ENCODE measurements around the gene MYBPC3. TPM values are rescaled to one million over a fixed set of nuclear protein-coding genes. Genes with fewer than 3 reads are reported as not detected.

MYBPC3 gene
- total RNA-seq, 4 donors from 2014 or later: 0.06 to 0.17 TPM; not detected in 2

- WGBS: 93% methylated on average over 10 of the region's 13 CpGs
- H3K27ac ChIP-seq (replicated peaks in 1 of 4): no peak overlapping the region
- peak overlapping the region in 3 of 4 donors; percentile 39 to 53 (median 42) for H3K4me3 ChIP-seq
- no peak for TF ChIP-seq EP300 (IDR thresholded peaks at IDR 0.05)
- no peak for TF ChIP-seq POLR2A (IDR thresholded peaks at IDR 0.05; ENCODE audit: low read depth)
- no peak for TF ChIP-seq CTCF (IDR thresholded peaks at IDR 0.05)
- TF ChIP-seq POLR2AphosphoS5 (IDR thresholded peaks at IDR 0.05): no peak
- no peak for DNase-seq (ENCODE audit: extremely low spot score)
- H3K9me3 ChIP-seq: no peaks in the 10 kb centered on the region
- peaks cover 0 to 8% (median 3%) of the 10 kb centered on the region in 4 donors for H3K4me1 ChIP-seq
- intact Hi-C loops (cut with DNase I): no loop called here
- no peaks in the 10 kb centered on the region for H3K27me3 ChIP-seq
- no peaks in the 10 kb centered on the region for H3K36me3 ChIP-seq
Observed at GRCh38 chr11:47375546-47376085, 23.1 kb upstream of the MYBPC3 start.

- 86% methylated on average over 8 of the region's 8 CpGs for WGBS
- no peak for DNase-seq (ENCODE audit: extremely low spot score)
- intact Hi-C loops (cut with DNase I): no loop called here
- TF ChIP-seq CTCF (IDR thresholded peaks at IDR 0.05): no peak
- TF ChIP-seq EP300 (IDR thresholded peaks at IDR 0.05): no peak
- TF ChIP-seq POLR2AphosphoS5 (IDR thresholded peaks at IDR 0.05): no peak
- no peak for TF ChIP-seq POLR2A (IDR thresholded peaks at IDR 0.05; ENCODE audit: low read depth)
- H3K27ac ChIP-seq (replicated peaks in 1 of 4): no peak overlapping the region
- H3K4me3 ChIP-seq: no peak overlapping the region
- H3K4me1 ChIP-seq: peaks cover 0 to 8% (median 3%) of the 10 kb centered on the region in 4 donors
- H3K36me3 ChIP-seq: no peaks in the 10 kb centered on the region
- no peaks in the 10 kb centered on the region for H3K27me3 ChIP-seq
- H3K9me3 ChIP-seq: no peaks in the 10 kb centered on the region
Observed at GRCh38 chr11:47375020-47375419, 22.5 kb upstream of the MYBPC3 start.

GRCh38 chr11:47374720-47375019 lies 22.2 kb upstream of the MYBPC3 start:
- intact Hi-C loops (cut with DNase I): loop anchor here (1.0 to 5.0 kb wide), 2 partner anchors 33 to 80 kb away; partner anchors contain the start of gene SLC39A13

GRCh38 chr11:47373876-47374719 lies 21.6 kb upstream of the MYBPC3 start:
- no peak overlapping the region for H3K4me3 ChIP-seq
- 27% methylated on average over 13 of the region's 19 CpGs for WGBS
- TF ChIP-seq CTCF (IDR thresholded peaks at IDR 0.05) (peak in 2 of 3 experiments; percentile 88 to 90), EP300 (IDR thresholded peaks at IDR 0.05) (no peak), POLR2AphosphoS5 (IDR thresholded peaks at IDR 0.05) (peak in 1 of 2 donors; percentile 52), POLR2A (IDR thresholded peaks at IDR 0.05; ENCODE audit: low read depth) (no peak)
- H3K27me3 ChIP-seq: no peaks in the 10 kb centered on the region
- DNase-seq (ENCODE audit: extremely low spot score): no peak
- H3K9me3 ChIP-seq: no peaks in the 10 kb centered on the region
- peaks cover 0 to 8% (median 3%) of the 10 kb centered on the region in 4 donors for H3K4me1 ChIP-seq
- H3K27ac ChIP-seq (replicated peaks in 1 of 4): peak overlapping the region in 2 of 4 donors; percentile 5
- H3K36me3 ChIP-seq: no peaks in the 10 kb centered on the region
- intact Hi-C loops (cut with DNase I): loop anchor here (1.0 to 5.0 kb wide), 2 partner anchors 33 to 80 kb away; partner anchors contain the start of gene SLC39A13

More at GRCh38 chr11:47374720-47375019, 22.2 kb upstream of the MYBPC3 start:
- no peaks in the 10 kb centered on the region for H3K36me3 ChIP-seq
- no peak for DNase-seq (ENCODE audit: extremely low spot score)
- 40% methylated on average over 1 of the region's 5 CpGs for WGBS
- H3K4me3 ChIP-seq: no peak overlapping the region
- no peak for TF ChIP-seq POLR2A (IDR thresholded peaks at IDR 0.05; ENCODE audit: low read depth)
- no peak for TF ChIP-seq EP300 (IDR thresholded peaks at IDR 0.05)
- TF ChIP-seq POLR2AphosphoS5 (IDR thresholded peaks at IDR 0.05): no peak
- TF ChIP-seq CTCF (IDR thresholded peaks at IDR 0.05): no peak
- H3K27me3 ChIP-seq: no peaks in the 10 kb centered on the region
- peaks cover 0 to 8% (median 3%) of the 10 kb centered on the region in 4 donors for H3K4me1 ChIP-seq
- no peaks in the 10 kb centered on the region for H3K9me3 ChIP-seq
- H3K27ac ChIP-seq (replicated peaks in 1 of 4): no peak overlapping the region
